Uterus (tissue), 4 donors: ENCODE results near the gene TBX2. TPM values are rescaled to one million over a fixed set of nuclear protein-coding genes. Genes with fewer than 3 reads are reported as not detected.

Experiments
- DNase-seq, 2 donors: peaks; one replicate each; pipeline ENCODE4 v3.0.0-alpha.2; 2019 to 2020
- H3K27ac ChIP-seq, 2 donors: fragments of 200-600 bp; sonication (generic); 1 replicate in 1 of 2; 2 replicates in 1 of 2; pipeline ENCODE4 v1.5.1; 2016 to 2018
- H3K27me3 ChIP-seq, 2 donors: fragments of 200-600 bp; sonication (generic); one replicate each; pipeline ENCODE4 v1.5.1; 2018 to 2019; ENCODE audit warnings: control low read depth in 1 of 2
- H3K36me3 ChIP-seq, 2 donors: fragments of 200-600 bp; sonication (generic); one replicate each; pipeline ENCODE4 v1.5.1; 2019; ENCODE audit warnings: control low read depth in 1 of 2
- H3K4me1 ChIP-seq, 2 donors: fragments of 200-600 bp; sonication (generic); one replicate each; pipeline ENCODE4 v1.5.1; 2018 to 2019; ENCODE audit warnings: control low read depth in 1 of 2
- H3K4me3 ChIP-seq, 2 donors: fragments of 200-600 bp; sonication (generic); 1 replicate in 1 of 2; 2 replicates in 1 of 2; pipeline ENCODE4 v1.5.1; 2018 to 2019; ENCODE audit warnings: mild to moderate bottlenecking in 1 of 2
- H3K9me3 ChIP-seq, 2 donors: fragments of 200-600 bp; sonication (generic); one replicate each; pipeline ENCODE4 v1.5.1; 2019; ENCODE audit warnings: control low read depth in 1 of 2
- POLR2A ChIP-seq, 2 donors: fragments of 450-650 bp; IDR thresholded peaks; one replicate each; pipeline ENCODE4 v1.6.1; 2016; ENCODE audit warnings: antibody characterized with exemption in 2 of 2, mild to moderate bottlenecking in 1 of 2, moderate library complexity in 1 of 2
- intact Hi-C: fragments of 100-400 bp; cut with DNase I; formaldehyde crosslinking; loops from one replicate; pipeline ENCODE4 v1.15.1; 2023; ENCODE audit warnings: low total_unique reads
- total RNA-seq, 4 donors: library from RNA; depleted of rRNA in 3 of 4; stranded (reverse); fragments of >200 nt in 3 of 4; gene quantifications; one replicate each; pipeline versions ENCODE4 v1.1.0 to v1.2.4, GENCODE V29; 2014 to 2023
- TF ChIP-seq, protein P1 (sequence below), 4 experiments: fragments of 200-600 bp in 2 of 4; fragments of 450-650 bp in 2 of 4; sonication (generic) in 2 of 4; IDR thresholded peaks; one replicate each; pipeline ENCODE4 v1.5.1; 2016 to 2019; ENCODE audit warnings: antibody characterized with exemption in 4 of 4, mild to moderate bottlenecking in 2 of 4, moderate library complexity in 1 of 4
- donor health status: DM: yes; HTN: yes; CAD: no.

TBX2 gene
- total RNA-seq, 4 donors from 2014 or later: 0.29 to 40.5 (median 27.4) TPM

DNA sequence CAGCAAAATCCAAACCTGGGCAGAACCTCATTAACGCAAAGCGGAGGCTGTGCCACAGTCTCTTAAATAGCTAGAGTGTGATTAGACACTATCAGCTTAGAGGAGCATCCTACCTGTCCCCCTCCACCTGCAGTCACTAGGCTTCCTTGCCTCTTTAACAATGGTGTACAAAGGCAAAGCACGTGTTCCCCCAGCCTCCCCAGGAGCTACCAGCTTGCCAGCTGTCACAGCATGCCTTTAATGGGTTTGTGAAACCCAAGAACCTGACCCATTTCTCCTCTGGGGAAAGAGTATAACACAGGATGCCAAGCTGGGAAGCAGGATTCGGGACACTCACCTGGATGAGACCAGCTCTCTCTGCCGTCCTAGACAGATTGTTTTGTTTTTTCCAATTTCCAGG is 37.2 kb upstream of the TBX2 start:
- H3K27ac ChIP-seq: no peak overlapping the region
- no peaks in the 10 kb centered on the region for H3K4me1 ChIP-seq
- H3K36me3 ChIP-seq: no peaks in the 10 kb centered on the region
- intact Hi-C loops: no loop called here
- H3K9me3 ChIP-seq: no peaks in the 10 kb centered on the region
- no peak for TF ChIP-seq POLR2A (IDR thresholded peaks at IDR 0.05)
- TF ChIP-seq, protein P1, sequence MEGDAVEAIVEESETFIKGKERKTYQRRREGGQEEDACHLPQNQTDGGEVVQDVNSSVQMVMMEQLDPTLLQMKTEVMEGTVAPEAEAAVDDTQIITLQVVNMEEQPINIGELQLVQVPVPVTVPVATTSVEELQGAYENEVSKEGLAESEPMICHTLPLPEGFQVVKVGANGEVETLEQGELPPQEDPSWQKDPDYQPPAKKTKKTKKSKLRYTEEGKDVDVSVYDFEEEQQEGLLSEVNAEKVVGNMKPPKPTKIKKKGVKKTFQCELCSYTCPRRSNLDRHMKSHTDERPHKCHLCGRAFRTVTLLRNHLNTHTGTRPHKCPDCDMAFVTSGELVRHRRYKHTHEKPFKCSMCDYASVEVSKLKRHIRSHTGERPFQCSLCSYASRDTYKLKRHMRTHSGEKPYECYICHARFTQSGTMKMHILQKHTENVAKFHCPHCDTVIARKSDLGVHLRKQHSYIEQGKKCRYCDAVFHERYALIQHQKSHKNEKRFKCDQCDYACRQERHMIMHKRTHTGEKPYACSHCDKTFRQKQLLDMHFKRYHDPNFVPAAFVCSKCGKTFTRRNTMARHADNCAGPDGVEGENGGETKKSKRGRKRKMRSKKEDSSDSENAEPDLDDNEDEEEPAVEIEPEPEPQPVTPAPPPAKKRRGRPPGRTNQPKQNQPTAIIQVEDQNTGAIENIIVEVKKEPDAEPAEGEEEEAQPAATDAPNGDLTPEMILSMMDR (IDR thresholded peaks at IDR 0.05): no peak
- H3K27me3 ChIP-seq: no peaks in the 10 kb centered on the region
- DNase-seq: no peak
- no peak overlapping the region for H3K4me3 ChIP-seq

DNA sequence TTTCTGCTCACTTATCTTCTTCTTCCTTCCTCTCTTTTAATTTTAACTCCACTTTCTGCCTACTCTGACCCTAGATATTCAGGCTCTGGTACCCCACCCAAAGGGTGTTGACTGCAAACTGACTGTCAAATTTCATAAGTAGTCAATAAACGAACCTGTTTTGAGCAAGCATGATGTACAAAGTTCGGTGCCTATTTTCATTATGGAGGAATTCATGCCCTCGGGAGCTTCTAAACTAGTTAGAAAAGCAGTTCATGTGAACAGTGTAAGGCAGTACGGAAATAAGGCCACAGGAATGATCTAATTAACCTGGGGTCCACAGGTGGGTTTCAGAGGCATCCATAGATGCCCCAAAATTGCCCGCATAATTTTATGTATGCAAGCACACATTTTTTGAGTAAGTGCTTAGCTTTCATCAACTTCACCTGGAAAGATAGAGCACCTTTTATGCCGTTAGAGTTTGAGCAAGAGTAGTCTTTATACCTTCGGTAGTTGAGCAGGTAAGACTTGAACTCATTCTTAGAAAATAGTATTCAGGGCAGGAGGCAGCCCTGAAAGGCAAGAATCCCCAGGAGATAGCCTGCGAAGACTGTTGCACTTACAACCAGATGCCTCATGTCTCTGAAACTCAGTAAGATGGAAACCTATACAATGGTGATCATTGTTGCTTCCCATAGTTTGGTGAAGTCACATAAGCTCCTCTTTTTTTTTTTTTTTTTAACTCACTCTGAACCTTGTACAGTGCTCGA is 36.6 kb upstream of the TBX2 start:
- no peaks in the 10 kb centered on the region for H3K27me3 ChIP-seq
- no peak overlapping the region for H3K4me3 ChIP-seq
- no peaks in the 10 kb centered on the region for H3K4me1 ChIP-seq
- no peak overlapping the region for H3K27ac ChIP-seq
- no peak for TF ChIP-seq POLR2A (IDR thresholded peaks at IDR 0.05)
- TF ChIP-seq, protein P1 (IDR thresholded peaks at IDR 0.05): no peak
- H3K9me3 ChIP-seq: no peaks in the 10 kb centered on the region
- no peaks in the 10 kb centered on the region for H3K36me3 ChIP-seq
- DNase-seq: no peak
- intact Hi-C loops: no loop called here

DNA sequence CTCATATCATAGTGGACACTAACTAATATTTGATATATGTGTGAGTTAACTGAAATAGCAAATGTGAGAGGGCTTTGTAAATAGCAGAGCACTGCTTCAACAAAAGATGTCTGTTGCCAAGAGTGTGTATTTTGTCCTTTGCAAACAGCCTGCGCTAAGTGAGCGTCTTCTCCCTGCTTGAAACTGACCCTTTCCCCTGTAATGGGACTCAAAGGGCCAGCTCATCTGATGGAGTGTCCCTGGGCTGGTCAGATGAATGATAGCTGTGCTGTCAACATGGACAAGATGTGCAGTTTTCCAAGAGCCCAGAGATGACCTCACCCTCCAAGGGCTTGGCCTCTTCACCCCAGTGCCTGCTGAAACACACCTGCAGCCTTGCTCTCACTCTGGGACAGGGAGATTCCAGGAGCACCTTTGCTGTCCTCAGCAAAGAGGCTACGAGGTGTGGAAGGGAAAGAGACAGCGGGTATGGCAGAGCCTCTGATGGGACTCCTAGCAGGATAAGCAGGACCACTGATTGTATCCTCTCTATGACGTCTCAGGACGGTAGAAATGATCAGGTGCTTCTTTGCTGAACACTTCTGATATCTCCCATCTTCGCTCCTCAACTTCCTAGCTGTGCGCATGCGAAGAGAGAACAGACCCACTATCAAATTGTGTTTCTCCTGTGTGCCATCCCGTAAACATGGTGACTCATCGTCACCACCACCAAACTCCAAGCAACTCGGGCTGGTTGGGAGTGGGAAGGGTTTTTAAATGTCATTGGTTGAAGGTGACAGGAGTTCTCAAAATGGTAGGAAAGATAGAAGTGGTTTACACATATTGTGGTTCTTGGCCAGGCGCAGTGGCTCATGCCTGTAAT is 35.8 kb upstream of the TBX2 start:
- Histone ChIP-seq H3K4me3 (no peak overlapping the region), H3K27ac (no peak overlapping the region), H3K9me3 (no peaks in the 10 kb centered on the region), H3K36me3 (no peaks in the 10 kb centered on the region), H3K4me1 (no peaks in the 10 kb centered on the region), H3K27me3 (no peaks in the 10 kb centered on the region)
- intact Hi-C loops: no loop called here
- TF ChIP-seq, protein P1 (IDR thresholded peaks at IDR 0.05): no peak
- TF ChIP-seq POLR2A (IDR thresholded peaks at IDR 0.05): no peak
- DNase-seq: no peak

DNA sequence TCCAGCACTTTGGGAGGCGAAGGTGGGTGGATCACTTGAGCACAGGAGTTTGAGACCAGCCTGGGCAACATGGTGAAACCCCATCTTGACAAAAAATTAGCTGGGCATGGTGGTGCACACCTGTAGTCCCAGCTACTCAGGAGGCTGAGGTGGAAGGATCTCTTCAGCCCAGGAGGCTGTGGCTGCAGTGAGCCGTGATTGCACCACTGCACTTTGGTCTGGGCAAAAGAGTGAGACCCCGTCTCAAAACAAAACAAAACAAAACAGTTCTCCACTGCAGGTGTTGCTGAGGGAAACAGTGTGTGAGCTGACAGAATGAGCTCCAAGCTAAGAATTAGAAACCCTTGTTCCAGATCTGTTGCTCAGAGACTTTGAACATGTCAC is 35.2 kb upstream of the TBX2 start:
- Histone ChIP-seq H3K36me3 (no peaks in the 10 kb centered on the region), H3K27me3 (no peaks in the 10 kb centered on the region), H3K4me1 (no peaks in the 10 kb centered on the region), H3K4me3 (no peak overlapping the region), H3K27ac (no peak overlapping the region), H3K9me3 (no peaks in the 10 kb centered on the region)
- DNase-seq: no peak
- intact Hi-C loops: no loop called here
- TF ChIP-seq POLR2A (IDR thresholded peaks at IDR 0.05): no peak
- TF ChIP-seq, protein P1 (IDR thresholded peaks at IDR 0.05): no peak
